Measurements from ENCODE around the gene TNFRSF8. TPM values are rescaled to one million over a fixed set of nuclear protein-coding genes. Genes with fewer than 3 reads are reported as not detected.

TNFRSF8 gene
- total RNA-seq, 1 donor from 2014 or later, result 2.2 TPM

- CTCF ChIA-PET, result interaction anchor here (1.0 kb wide), 1 partner anchor 16 kb away, joined by 3 read pairs; no protein-coding TSS in a partner anchor
- POLR2A ChIA-PET, result no interaction called here
- H3K27me3 Mint-ChIP-seq, result no peaks in the 10 kb centered on the region
Measured at GRCh38 chr1:12016182-12016581, 46.9 kb upstream of the TNFRSF8 start.

GRCh38 chr1:12019858-12020509 lies 43.1 kb upstream of the TNFRSF8 start:
- ChIA-PET POLR2A (interaction anchor here (0.6 to 3.7 kb wide), 15 partner anchors 10 to 758 kb away, joined by 3 to 87 read pairs (median 14); partner anchors contain the start of genes CLCN6, KIAA2013, MFN2 and MTOR), CTCF (interaction anchor here (0.9 to 3.2 kb wide), 3 partner anchors 32 to 105 kb away, joined by 3 to 16 read pairs (median 5); no protein-coding TSS in a partner anchor)
- intact Hi-C loops (cut with micrococcal nuclease), result loop anchor here (1.0 kb wide), 6 partner anchors 20 to 366 kb away; partner anchors contain the start of genes FBXO2, FBXO44 and MFN2
- peak overlapping the region; percentile 37 for H3K27ac Mint-ChIP-seq
- ATAC-seq (ENCODE audit: low read depth), result no peak
- H3K9me3 Mint-ChIP-seq, result no peaks in the 10 kb centered on the region
- peaks cover 27% of the 10 kb centered on the region for H3K36me3 Mint-ChIP-seq (ENCODE audit: low read depth)
- DNase-seq, result no peak
- no peaks in the 10 kb centered on the region for H3K27me3 Mint-ChIP-seq
- peaks cover 14% of the 10 kb centered on the region for H3K4me1 Mint-ChIP-seq
- no peak for TF ChIP-seq CTCF (IDR thresholded peaks at IDR 0.05)
- peak overlapping the region; percentile 88 for H3K4me3 Mint-ChIP-seq

More at GRCh38 chr1:12016182-12016581, 46.9 kb upstream of the TNFRSF8 start:
- H3K27ac Mint-ChIP-seq, result no peak overlapping the region
- H3K4me1 Mint-ChIP-seq, result peaks cover 15% of the 10 kb centered on the region
- TF ChIP-seq CTCF (IDR thresholded peaks at IDR 0.05), result no peak
- no peak overlapping the region for H3K4me3 Mint-ChIP-seq
- intact Hi-C loops (cut with micrococcal nuclease), result no loop called here
- DNase-seq (no peak), ATAC-seq (ENCODE audit: low read depth) (no peak)
- peaks cover 31% of the 10 kb centered on the region for H3K36me3 Mint-ChIP-seq (ENCODE audit: low read depth)
- H3K9me3 Mint-ChIP-seq, result no peaks in the 10 kb centered on the region

GRCh38 chr1:12021616-12022015 lies 41.5 kb upstream of the TNFRSF8 start:
- ChIA-PET CTCF (interaction anchor here (3.2 kb wide), 1 partner anchor 58 kb away, joined by 16 read pairs; no protein-coding TSS in a partner anchor), POLR2A (interaction anchor here (0.6 to 1.9 kb wide), 3 partner anchors 14 to 113 kb away, joined by 3 to 7 read pairs (median 3); no protein-coding TSS in a partner anchor)
- peaks cover 14% of the 10 kb centered on the region for H3K4me1 Mint-ChIP-seq
- H3K27ac Mint-ChIP-seq, result no peak overlapping the region
- no peaks in the 10 kb centered on the region for H3K9me3 Mint-ChIP-seq
- DNase-seq (no peak), ATAC-seq (ENCODE audit: low read depth) (no peak)
- TF ChIP-seq CTCF (IDR thresholded peaks at IDR 0.05), result no peak
- intact Hi-C loops (cut with micrococcal nuclease), result no loop called here
- H3K27me3 Mint-ChIP-seq, result no peaks in the 10 kb centered on the region
- no peak overlapping the region for H3K4me3 Mint-ChIP-seq
- H3K36me3 Mint-ChIP-seq (ENCODE audit: low read depth), result peaks cover 43% of the 10 kb centered on the region

DNA sequence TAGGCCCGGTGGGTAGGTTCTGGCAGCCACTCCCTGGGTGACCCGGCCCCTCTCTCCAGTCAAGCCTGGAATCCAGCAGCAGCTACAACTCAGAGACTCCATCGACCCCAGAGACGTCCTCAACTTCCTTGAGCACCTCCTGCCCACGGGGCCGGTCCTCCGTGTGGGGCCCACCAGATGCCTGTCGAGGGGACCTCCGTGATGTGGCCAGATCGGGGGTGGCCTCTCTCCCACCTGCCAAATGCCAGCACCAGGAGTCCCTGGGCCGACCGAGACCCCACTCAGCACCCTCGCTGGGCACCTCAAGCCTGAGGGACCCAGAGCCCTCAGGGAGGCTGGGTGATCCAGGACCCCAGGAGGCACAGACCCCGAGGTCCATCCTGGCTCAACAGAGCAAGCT lies 41.1 kb upstream of the TNFRSF8 start:
- no peak for ATAC-seq (ENCODE audit: low read depth)
- intact Hi-C loops (cut with micrococcal nuclease), result no loop called here
- ChIA-PET CTCF (no interaction called here), POLR2A (interaction anchor here (0.6 to 1.9 kb wide), 2 partner anchors 18 to 114 kb away, joined by 3 to 7 read pairs; no protein-coding TSS in a partner anchor)
- no peak for TF ChIP-seq CTCF (IDR thresholded peaks at IDR 0.05)
- no peaks in the 10 kb centered on the region for H3K9me3 Mint-ChIP-seq
- H3K27me3 Mint-ChIP-seq, result no peaks in the 10 kb centered on the region
- no peak for DNase-seq
- H3K27ac Mint-ChIP-seq, result no peak overlapping the region
- peaks cover 47% of the 10 kb centered on the region for H3K36me3 Mint-ChIP-seq (ENCODE audit: low read depth)
- H3K4me1 Mint-ChIP-seq, result peaks cover 14% of the 10 kb centered on the region
- H3K4me3 Mint-ChIP-seq, result no peak overlapping the region

- ChIA-PET CTCF (interaction anchor here (1.2 kb wide), 1 partner anchor 10 kb away, joined by 3 read pairs; no protein-coding TSS in a partner anchor), POLR2A (interaction anchor here (1.4 kb wide), 1 partner anchor 119 kb away, joined by 3 read pairs; no protein-coding TSS in a partner anchor)
- Mint-ChIP-seq H3K27me3 (no peaks in the 10 kb centered on the region), H3K4me3 (no peak overlapping the region), H3K36me3 (ENCODE audit: low read depth) (peaks cover 80% of the 10 kb centered on the region), H3K27ac (no peak overlapping the region), H3K9me3 (no peaks in the 10 kb centered on the region), H3K4me1 (peaks cover 16% of the 10 kb centered on the region)
- ATAC-seq (ENCODE audit: low read depth) (no peak), DNase-seq (no peak)
- TF ChIP-seq CTCF (IDR thresholded peaks at IDR 0.05), result no peak
- intact Hi-C loops (cut with micrococcal nuclease), result no loop called here
Measured at GRCh38 chr1:12026586-12026985, 36.5 kb upstream of the TNFRSF8 start.

Measured in activated B cell treated with CpG ODN at 0.5 μM for 24 hours (primary cell).